HCT116 (cell line): Measurements from ENCODE around the gene PTPRC. TPM values are rescaled to one million over a fixed set of nuclear protein-coding genes. Genes with fewer than 3 reads are reported as not detected.
A peak's percentile ranks its signal among the peaks of the same experiment; 100 is the strongest.

Experiments
- ATAC-seq: fragments of 200-7000 bp; cut with Tn5 transposase; 2 replicates; pipeline ENCODE4 v1.9.1; 2020; ENCODE audit warnings: mild to moderate bottlenecking, moderate library complexity
- BruUV-seq: library from RNA; stranded (reverse); fragments of 400-500 nt; replicated peaks from 2 replicates; lab custom pipeline; 2021; lab: Mats Ljungman, UMichigan
- CTCF ChIA-PET: fragments of 300-600 bp; sonication (Branson Sonifier 250); formaldehyde crosslinking; loops from one replicate; lab custom pipeline; 2021; ENCODE audit warnings: antibody characterized with exemption; lab: Charles Lee
- POLR2A ChIA-PET: fragments of 300-600, 350-600 bp; sonication (Branson Sonifier 250); formaldehyde crosslinking; loops from one replicate; lab custom pipeline; 2021; ENCODE audit warnings: antibody characterized with exemption; lab: Charles Lee
- RAD21 ChIA-PET, 2 experiments: fragments of 300-600 bp; sonication (Branson Sonifier 250); formaldehyde crosslinking; loops; one replicate each; lab custom pipeline; 2023; ENCODE audit warnings: low total read pairs in 2 of 2; ENCODE audit not compliant: uncharacterized antibody in 2 of 2, unreplicated experiment in 2 of 2, low non-redundant PET in 1 of 2; lab: Charles Lee
- DNase-seq: peaks from one replicate; pipeline ENCODE4 v3.0.0-alpha.2; 2010; ENCODE audit warnings: low read depth, low spot score
- H2AFZ ChIP-seq: fragments of 200-600 bp; shearing (Covaris generic), sonication (generic); 2 replicates; pipeline ENCODE4 v1.6.1; 2017; ENCODE audit warnings: low read depth, mixed run types, mixed read lengths, antibody characterized with exemption, low read length; ENCODE audit not compliant: poor library complexity, severe bottlenecking
- H3K27ac ChIP-seq: 2 replicates; pipeline ENCODE4 v1.5.1; 2012; ENCODE audit warnings: low read depth, low read length
- H3K27me3 ChIP-seq: fragments of 200-600 bp; sonication (generic); 2 replicates; pipeline ENCODE4 v1.6.1; 2016; ENCODE audit warnings: mixed run types, low read length, mixed read lengths; ENCODE audit not compliant: insufficient read depth
- H3K36me3 ChIP-seq, 2 experiments: fragments of 200-500 bp in 1 of 2; fragments of 200-600 bp in 1 of 2; sonication (Bioruptor generic) in 1 of 2; sonication (generic) in 1 of 2; 2 replicates each; pipeline versions ENCODE4 v1.5.1 to v1.6.1; 2014 to 2016; ENCODE audit warnings: low read length in 2 of 2, inconsistent platforms in 1 of 2, mixed read lengths in 1 of 2, mixed run types in 1 of 2; ENCODE audit not compliant: insufficient read depth in 2 of 2, control insufficient read depth in 1 of 2
- H3K4me1 ChIP-seq, 2 experiments: fragments of 200-600 bp in 1 of 2; sonication (generic) in 1 of 2; 2 replicates each; pipeline versions ENCODE4 v1.5.1 to v1.6.1; 2012 to 2017; ENCODE audit warnings: low read length in 2 of 2, inconsistent platforms in 1 of 2, mild to moderate bottlenecking in 1 of 2, mixed read lengths in 1 of 2, mixed run types in 1 of 2, moderate library complexity in 1 of 2; ENCODE audit not compliant: insufficient read depth in 2 of 2, control insufficient read depth in 1 of 2
- H3K4me2 ChIP-seq: fragments of 200-600 bp; sonication (generic); 2 replicates; pipeline ENCODE4 v1.6.1; 2017; ENCODE audit warnings: mixed run types, low read length, mixed read lengths
- H3K4me3 ChIP-seq, 2 experiments: fragments of 200-600 bp in 1 of 2; sonication (generic) in 1 of 2; replicated peaks in 1 of 2; 2 replicates each; pipeline ENCODE4 v1.5.1; 2011 to 2016; ENCODE audit warnings: low read length in 2 of 2, control low read depth in 1 of 2, low read depth in 1 of 2, mild to moderate bottlenecking in 1 of 2, mixed read lengths in 1 of 2, mixed run types in 1 of 2
- H3K79me2 ChIP-seq: fragments of 200-600 bp; sonication (generic); 2 replicates; pipeline ENCODE4 v1.6.1; 2017; ENCODE audit warnings: mild to moderate bottlenecking, mixed run types, low read length, moderate library complexity, mixed read lengths; ENCODE audit not compliant: insufficient read depth
- H3K9ac ChIP-seq: fragments of 200-600 bp; sonication (generic); 2 replicates; pipeline ENCODE4 v1.6.1; 2016; ENCODE audit warnings: low read length, mixed read lengths
- H3K9me2 ChIP-seq: fragments of 200-600 bp; sonication (generic), shearing (Covaris generic); 2 replicates; pipeline ENCODE4 v1.6.1; 2017; ENCODE audit warnings: mixed run types, mild to moderate bottlenecking, moderate library complexity; ENCODE audit not compliant: insufficient read depth
- H3K9me3 ChIP-seq, 2 experiments: fragments of 200-500 bp in 1 of 2; fragments of 200-600 bp in 1 of 2; sonication (Bioruptor generic) in 1 of 2; sonication (generic) in 1 of 2; 2 replicates each; pipeline ENCODE4 v1.6.1; 2014 to 2017; ENCODE audit warnings: low read length in 2 of 2, mixed read lengths in 2 of 2, inconsistent platforms in 1 of 2, low read depth in 1 of 2, mild to moderate bottlenecking in 1 of 2, mixed run types in 1 of 2, moderate library complexity in 1 of 2; ENCODE audit not compliant: control insufficient read depth in 1 of 2, insufficient read depth in 1 of 2
- H4K20me1 ChIP-seq: fragments of 200-600 bp; sonication (generic), shearing (Covaris generic); 2 replicates; pipeline ENCODE4 v1.6.1; 2017; ENCODE audit warnings: mixed run types, mild to moderate bottlenecking, moderate library complexity; ENCODE audit not compliant: insufficient read depth
- ATF3 ChIP-seq: IDR thresholded peaks from 2 replicates; pipeline ENCODE4 v1.6.1; 2012
- CBX3 ChIP-seq: IDR thresholded peaks from 2 replicates; pipeline ENCODE4 v1.6.1; 2012; ENCODE audit warnings: low read depth
- CEBPB ChIP-seq: IDR thresholded peaks from 2 replicates; pipeline ENCODE4 v1.6.1; 2012; ENCODE audit warnings: low read depth
- EGR1 ChIP-seq: IDR thresholded peaks from 2 replicates; pipeline ENCODE4 v1.6.1; 2012; ENCODE audit warnings: low read depth
- ELF1 ChIP-seq: IDR thresholded peaks from 2 replicates; pipeline ENCODE4 v1.6.1; 2012; ENCODE audit warnings: low read depth, borderline replicate concordance
- EZH2 ChIP-seq: fragments of 200-600 bp; sonication (generic); IDR thresholded peaks from 2 replicates; pipeline ENCODE4 v1.6.1; 2017; ENCODE audit warnings: antibody characterized with exemption, mixed run types
- EZH2phosphoT487 ChIP-seq: fragments of 200-600 bp; IDR thresholded peaks from 2 replicates; pipeline ENCODE4 v1.6.1; 2018; ENCODE audit warnings: antibody characterized with exemption, borderline replicate concordance
- FOSL1 ChIP-seq: IDR thresholded peaks from 2 replicates; pipeline ENCODE4 v1.6.1; 2012; ENCODE audit warnings: low read depth
- JUND ChIP-seq: IDR thresholded peaks from 2 replicates; pipeline ENCODE4 v1.6.1; 2012
- MAX ChIP-seq: IDR thresholded peaks from 2 replicates; pipeline ENCODE4 v1.6.1; 2012
- POLR2A ChIP-seq: IDR thresholded peaks from 2 replicates; pipeline ENCODE4 v1.7.0; 2011; ENCODE audit warnings: borderline replicate concordance; ENCODE audit not compliant: insufficient read depth, insufficient read length; ENCODE audit errors: extremely low read depth
- POLR2AphosphoS5 ChIP-seq: IDR thresholded peaks from 2 replicates; pipeline ENCODE4 v1.6.1; 2011; ENCODE audit warnings: mild to moderate bottlenecking, low read depth, low read length, moderate library complexity
- RAD21 ChIP-seq: IDR thresholded peaks from 2 replicates; pipeline ENCODE4 v1.6.1; 2012; ENCODE audit warnings: low read depth, mild to moderate bottlenecking
- REST ChIP-seq: IDR thresholded peaks from 2 replicates; pipeline ENCODE4 v1.6.1; 2012; ENCODE audit warnings: low read depth
- SIN3A ChIP-seq: IDR thresholded peaks from 2 replicates; pipeline ENCODE4 v1.6.1; 2012; ENCODE audit warnings: low read depth
- SP1 ChIP-seq: IDR thresholded peaks from 2 replicates; pipeline ENCODE4 v1.6.1; 2012; ENCODE audit warnings: low read depth
- SRF ChIP-seq: IDR thresholded peaks from 2 replicates; pipeline ENCODE4 v1.6.1; 2012; ENCODE audit warnings: low read depth
- TCF7L2 ChIP-seq: IDR thresholded peaks from 2 replicates; pipeline ENCODE4 v1.7.0; 2011; ENCODE audit warnings: borderline replicate concordance, inconsistent platforms; ENCODE audit not compliant: insufficient read depth, insufficient read length; ENCODE audit errors: extremely low read depth
- YY1 ChIP-seq: IDR thresholded peaks from 2 replicates; pipeline ENCODE4 v1.6.1; 2011; ENCODE audit warnings: low read length, low read depth, moderate library complexity, mild to moderate bottlenecking; ENCODE audit not compliant: insufficient replicate concordance; ENCODE audit errors: extremely low read depth
- ZBTB33 ChIP-seq: IDR thresholded peaks from 2 replicates; pipeline ENCODE4 v1.6.1; 2011; ENCODE audit warnings: mild to moderate bottlenecking, low read length, moderate library complexity; ENCODE audit not compliant: insufficient replicate concordance; ENCODE audit errors: extremely low read depth
- ZFX ChIP-seq: fragments of 450-650 bp; IDR thresholded peaks from 2 replicates; pipeline ENCODE4 v1.6.1; 2017
- ZNF274 ChIP-seq: fragments of 200-500 bp; sonication (Bioruptor generic); IDR thresholded peaks from 2 replicates; pipeline ENCODE4 v1.6.1; 2014; ENCODE audit warnings: mild to moderate bottlenecking, low read depth, low read length, inconsistent platforms
- intact Hi-C: fragments of 100-400 bp; cut with micrococcal nuclease; formaldehyde crosslinking; loops from 2 replicates; pipeline ENCODE4 v1.10.0; 2022
- total RNA-seq: library from RNA; stranded (reverse); gene quantifications from one replicate; pipeline ENCODE4 v1.2.1, GENCODE V29; 2021; ENCODE audit not compliant: unreplicated experiment

Gene PTPRC
- total RNA-seq, 1 experiment from 2014 or later, result 1.2 TPM

GRCh38 chr1:198669023-198669698 is 30.3 kb downstream of the PTPRC start:
- Histone ChIP-seq H4K20me1 (no peaks in the 10 kb centered on the region), H3K27ac (no peak overlapping the region), H3K27me3 (no peaks in the 10 kb centered on the region), H3K9me3 (no peaks in the 10 kb centered on the region), H3K9me2 (no peaks in the 10 kb centered on the region), H3K79me2 (no peaks in the 10 kb centered on the region), H3K4me2 (peak overlapping the region; percentile 10; the same call in 1 of the 2 replicates), H3K4me1 (peaks cover 3 to 15% of the 10 kb centered on the region in 2 experiments; a peak in 2 of 4 replicates), H2AFZ (no peak overlapping the region), H3K4me3 (no peak overlapping the region), H3K36me3 (no peaks in the 10 kb centered on the region), H3K9ac (no peak overlapping the region)
- ChIA-PET RAD21 (no interaction called here), POLR2A (no interaction called here), CTCF (interaction anchor here (0.7 to 0.9 kb wide), 2 partner anchors 14 to 17 kb away, joined by 3 read pairs; no protein-coding TSS in a partner anchor)
- DNase-seq (peak; percentile 37), ATAC-seq (peak; percentile 94)
- BruUV-seq, result no TSS peak
- intact Hi-C loops, result no loop called here
- peak; percentile 5; the same call in 1 of the 2 replicates for TF ChIP-seq EGR1
- no peak for TF ChIP-seq YY1
- no peak for TF ChIP-seq RAD21
- no peak for TF ChIP-seq POLR2A
- TF ChIP-seq ZBTB33, result no peak
- TF ChIP-seq EZH2phosphoT487, result no peak
- TF ChIP-seq ELF1, result no peak
- TF ChIP-seq TCF7L2, result no peak
- TF ChIP-seq CBX3, result no peak
- 0 out of 2 replicates have a peak, but pooled peaks have one; percentile 31 for TF ChIP-seq SRF
- TF ChIP-seq POLR2AphosphoS5, result no peak
- TF ChIP-seq ATF3, result no peak
- no peak for TF ChIP-seq ZFX
- peak; percentile 81 for TF ChIP-seq FOSL1
- TF ChIP-seq SIN3A, result no peak
- peak; percentile 54 for TF ChIP-seq SP1
- TF ChIP-seq CEBPB, result peak; percentile 25; the same call in 1 of the 2 replicates
- TF ChIP-seq JUND, result peak; percentile 60
- no peak for TF ChIP-seq ZNF274
- no peak for TF ChIP-seq REST
- no peak for TF ChIP-seq EZH2
- no peak for TF ChIP-seq MAX
